HG02943 (cell line): ENCODE data around the gene NALCN.

Experiments
- ATAC-seq: cut with Tn5 transposase; IDR thresholded peaks from one replicate; pipeline ENCODE4 v1.9.1; 2021; ENCODE audit warnings: mild to moderate bottlenecking, low read depth, moderate library complexity; ENCODE audit not compliant: unreplicated experiment

The NALCN gene

GRCh38 chr13:101416181-101417042 lies at the start of gene NALCN:
Gene NALCN, minus strand, starts transcription at chr13:101416508. Its CDS starts 17,382 bp downstream, at chr13:101399126.
- no peak for ATAC-seq

GRCh38 chr13:101465877-101466276 lies 49.6 kb upstream of the NALCN start:
- no peak for ATAC-seq

DNA sequence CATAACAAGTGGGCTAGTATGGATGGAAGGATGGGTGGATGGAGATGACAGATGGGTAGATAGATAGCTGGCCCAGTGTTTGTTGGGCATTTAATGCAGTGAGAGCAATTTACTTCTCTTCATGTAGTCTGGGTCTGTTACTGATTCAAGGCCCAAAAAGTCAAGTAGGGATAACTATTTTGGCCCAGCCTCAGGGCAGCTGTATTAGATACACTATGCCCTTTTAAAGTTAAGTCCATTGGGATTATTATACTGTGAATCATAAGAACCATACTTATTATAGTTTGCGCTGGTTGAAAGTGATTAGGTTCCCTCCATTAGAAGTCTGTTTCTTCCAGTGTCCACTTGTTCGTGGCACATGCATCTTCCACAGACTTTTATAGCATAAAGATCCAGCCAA lies 40.9 kb upstream of the NALCN start:
- ATAC-seq, result no peak

DNA sequence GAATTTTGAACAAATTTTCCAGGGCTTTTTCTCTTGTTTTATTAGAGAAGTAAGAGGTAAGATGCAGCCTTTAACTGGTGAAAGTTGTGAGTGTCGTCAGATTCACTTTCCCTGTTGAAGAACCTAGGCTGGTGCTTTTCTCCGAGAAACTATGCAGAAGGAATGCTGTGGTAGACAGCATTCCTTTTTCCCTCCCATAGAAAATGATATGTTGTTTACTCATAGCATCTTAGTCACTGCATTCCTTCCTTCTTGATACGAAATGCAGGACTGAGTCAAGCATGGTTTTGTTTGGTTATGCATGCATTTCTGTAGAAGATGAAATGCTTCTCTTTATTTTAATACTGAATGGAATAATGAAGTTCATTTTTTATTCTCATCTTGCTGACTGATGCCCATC lies 39.6 kb upstream of the NALCN start:
- no peak for ATAC-seq

DNA sequence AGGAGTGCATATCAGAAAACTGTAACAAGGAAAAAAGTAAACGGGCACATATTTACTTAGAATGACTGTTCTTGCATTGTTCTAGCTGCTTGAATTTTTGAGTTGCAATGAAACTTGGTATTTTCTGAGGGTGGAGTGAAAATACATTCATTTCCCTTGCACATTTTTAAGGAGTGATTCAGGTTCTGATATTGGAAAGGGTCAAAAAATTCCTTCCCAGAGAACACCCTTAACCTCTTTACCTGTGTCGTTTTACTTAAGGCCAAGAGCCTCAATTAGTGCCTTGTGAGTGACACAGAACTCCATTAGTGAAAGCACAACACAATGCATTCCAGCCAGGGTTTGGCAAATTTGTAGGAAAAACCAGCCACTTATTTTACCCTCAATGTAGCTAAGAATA lies 38.5 kb upstream of the NALCN start:
- ATAC-seq, result no peak

- no peak for ATAC-seq
These were observed 37.5 kb upstream of the NALCN start for GRCh38 chr13:101453784-101454201.

- no peak for ATAC-seq
These were observed 36.5 kb upstream of the NALCN start, which contains the start of gene ITGBL1 for GRCh38 chr13:101452519-101453485. Gene ITGBL1, plus strand, starts transcription at chr13:101452675. Its CDS starts 159 bp downstream, at chr13:101452834.

DNA sequence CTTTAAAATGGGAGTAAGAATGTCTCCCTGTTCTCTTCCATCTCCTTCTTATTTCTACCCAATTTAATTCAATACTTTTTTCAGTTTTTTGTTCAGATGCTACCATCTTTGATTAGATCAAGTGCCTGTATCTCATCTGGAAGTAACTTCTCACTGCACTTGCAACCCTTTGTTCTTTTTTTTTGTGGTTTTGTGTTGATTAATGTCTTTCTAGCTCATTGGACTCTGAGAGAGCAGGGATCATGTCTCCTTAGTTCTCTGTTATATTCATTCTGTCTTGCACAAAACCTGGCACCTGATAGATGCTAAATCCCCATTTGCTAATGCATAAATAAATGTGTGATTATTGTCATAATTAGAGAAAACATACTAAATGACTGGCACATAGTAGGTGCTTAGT lies 35.3 kb upstream of the NALCN start:
- no peak for ATAC-seq

GRCh38 chr13:101450749-101451130 lies 34.4 kb upstream of the NALCN start:
- no peak for ATAC-seq

DNA sequence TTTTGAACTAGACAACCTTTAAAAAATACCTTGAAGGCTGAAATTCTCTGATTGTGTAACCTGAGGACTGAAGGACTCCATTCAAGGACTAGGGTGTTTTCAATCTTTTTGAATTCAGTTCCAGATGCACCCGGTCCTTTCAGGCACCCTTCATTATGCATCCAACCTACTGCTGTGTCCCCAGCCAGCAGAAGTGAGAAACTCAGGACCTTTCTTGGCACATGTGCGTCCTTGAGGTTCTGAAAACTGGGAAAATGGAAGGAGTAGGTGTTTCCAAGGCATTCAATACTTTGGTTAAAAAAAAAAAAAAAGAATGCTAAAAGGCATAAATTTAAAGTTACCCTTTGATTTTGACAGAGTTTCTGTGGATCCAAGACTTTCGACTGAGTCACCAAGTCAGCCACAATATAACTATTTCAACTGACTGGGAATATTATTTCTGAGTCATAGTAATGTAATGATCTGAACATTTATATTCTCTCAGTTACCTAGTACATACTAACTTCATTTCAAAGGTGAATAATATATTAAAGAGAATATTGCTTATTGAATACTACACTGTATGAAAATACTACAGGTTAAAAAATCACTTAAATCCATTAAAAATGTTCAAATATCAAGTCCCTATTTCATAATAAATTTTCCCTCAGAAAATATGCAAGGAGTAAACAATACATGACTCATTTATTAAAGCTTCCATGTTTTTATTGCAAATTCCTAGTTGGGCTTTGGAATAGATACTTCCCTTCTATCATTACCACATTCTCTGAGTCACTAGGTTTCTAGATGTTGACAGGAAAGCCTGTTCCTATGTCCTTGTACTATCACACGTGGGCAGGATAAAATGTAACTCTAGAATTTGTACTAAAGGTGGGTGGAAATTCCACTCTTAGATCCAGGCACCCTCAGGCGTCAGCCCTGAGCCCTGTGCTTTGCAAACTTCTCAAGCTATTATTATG lies 33.8 kb upstream of the NALCN start:
- no peak for ATAC-seq

DNA sequence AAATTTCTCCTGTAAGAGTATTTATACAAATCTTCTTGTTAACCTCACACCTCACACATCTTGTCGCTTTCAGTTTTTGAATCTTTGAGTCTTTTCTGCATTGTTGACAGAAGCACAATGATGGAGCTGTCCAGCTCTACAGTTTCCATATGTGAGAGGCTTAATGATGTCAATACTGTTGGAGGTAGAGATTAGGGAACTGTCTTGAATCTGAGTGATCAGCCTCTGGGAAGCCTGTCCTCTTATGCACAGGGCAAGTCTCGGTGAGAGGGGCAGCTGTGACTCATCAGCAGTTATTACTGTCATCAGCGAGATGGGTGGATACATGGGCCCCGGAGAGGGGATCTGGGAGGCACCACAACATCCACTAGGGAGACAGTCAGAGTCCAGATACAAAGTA lies 31.5 kb upstream of the NALCN start:
- no peak for ATAC-seq

- no peak for ATAC-seq
These were observed 18.2 kb upstream of the NALCN start for GRCh38 chr13:101434486-101434885.

DNA sequence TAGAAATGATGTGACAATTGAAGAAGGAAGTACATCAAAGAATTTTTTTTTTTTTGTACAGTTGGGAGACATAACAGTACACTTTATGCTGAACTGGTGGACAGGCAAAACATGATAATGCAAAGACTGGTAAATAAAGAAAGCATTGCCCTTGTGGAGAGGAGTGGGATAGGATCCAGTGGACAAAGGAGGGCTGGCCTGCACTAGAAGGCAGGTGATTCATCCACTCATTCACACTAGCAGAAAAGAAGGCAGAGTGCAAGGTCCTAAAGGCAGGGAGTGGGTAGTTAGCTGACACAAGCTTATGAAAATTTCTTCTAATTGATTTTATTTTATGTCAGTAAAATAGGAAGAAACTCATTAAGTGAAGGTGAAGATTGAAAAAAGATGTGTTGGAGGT lies 17.6 kb upstream of the NALCN start:
- no peak for ATAC-seq

- ATAC-seq, result no peak
These were observed 13.4 kb upstream of the NALCN start for GRCh38 chr13:101429733-101430132.

DNA sequence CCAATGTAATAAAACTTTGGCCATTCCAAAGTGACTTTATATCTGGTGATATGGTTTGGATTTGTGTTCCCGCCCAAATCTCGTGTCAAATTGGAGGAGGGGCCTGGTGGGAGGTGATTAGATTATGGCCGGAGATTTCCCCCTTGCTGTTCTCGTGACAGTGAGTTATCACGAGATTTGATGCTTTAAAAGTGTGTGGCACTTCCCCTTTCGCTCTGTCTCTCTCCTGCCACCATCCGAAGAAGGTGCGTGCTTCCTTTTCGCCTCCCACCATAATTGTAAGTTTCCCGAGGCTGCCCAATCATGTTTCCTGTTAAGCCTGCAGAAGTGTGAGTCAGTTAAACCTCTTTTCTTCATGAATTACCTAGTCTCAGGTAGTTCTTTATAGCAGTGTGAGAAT lies 9.3 kb upstream of the NALCN start:
- no peak for ATAC-seq

- ATAC-seq, result no peak
These were observed 8.8 kb upstream of the NALCN start for GRCh38 chr13:101425156-101425471.

- no peak for ATAC-seq
These were observed 8.3 kb upstream of the NALCN start for GRCh38 chr13:101424381-101425155.

DNA sequence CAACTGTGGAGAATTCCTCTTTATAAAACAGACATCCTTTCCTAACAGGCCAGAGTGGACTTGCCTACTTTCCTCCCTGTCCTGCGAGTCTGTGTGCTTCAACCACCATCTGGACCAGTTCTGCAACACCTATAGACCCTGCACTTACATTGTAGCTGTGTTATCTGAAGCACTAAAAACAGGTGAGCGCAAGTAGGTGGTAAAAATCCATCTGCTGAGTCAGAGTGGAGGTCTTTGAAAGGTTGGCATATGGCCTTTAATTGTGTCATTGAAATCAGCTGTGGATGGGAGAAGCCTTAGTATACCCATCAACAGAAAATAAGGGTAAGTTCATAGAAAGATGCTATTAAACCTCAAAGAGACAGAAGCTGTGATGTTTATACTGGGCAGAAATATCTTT lies 7.6 kb upstream of the NALCN start:
- ATAC-seq, result no peak

- no peak for ATAC-seq
These were observed 1.2 kb upstream of the NALCN start for GRCh38 chr13:101417501-101417900.

GRCh38 chr13:101417043-101417406 lies 717 bp upstream of the NALCN start:
- no peak for ATAC-seq
